ENCODE data around the gene CNP. TPM values are rescaled to one million over a fixed set of nuclear protein-coding genes. Genes with fewer than 3 reads are reported as not detected.
A peak's percentile ranks its signal among the peaks of the same experiment; 100 is the strongest.

The CNP gene
- total and polyA plus RNA-seq, 2 donors (not counting 1 experiment from before 2014, with no cell fraction given): 57.7 to 60.4 TPM

DNA sequence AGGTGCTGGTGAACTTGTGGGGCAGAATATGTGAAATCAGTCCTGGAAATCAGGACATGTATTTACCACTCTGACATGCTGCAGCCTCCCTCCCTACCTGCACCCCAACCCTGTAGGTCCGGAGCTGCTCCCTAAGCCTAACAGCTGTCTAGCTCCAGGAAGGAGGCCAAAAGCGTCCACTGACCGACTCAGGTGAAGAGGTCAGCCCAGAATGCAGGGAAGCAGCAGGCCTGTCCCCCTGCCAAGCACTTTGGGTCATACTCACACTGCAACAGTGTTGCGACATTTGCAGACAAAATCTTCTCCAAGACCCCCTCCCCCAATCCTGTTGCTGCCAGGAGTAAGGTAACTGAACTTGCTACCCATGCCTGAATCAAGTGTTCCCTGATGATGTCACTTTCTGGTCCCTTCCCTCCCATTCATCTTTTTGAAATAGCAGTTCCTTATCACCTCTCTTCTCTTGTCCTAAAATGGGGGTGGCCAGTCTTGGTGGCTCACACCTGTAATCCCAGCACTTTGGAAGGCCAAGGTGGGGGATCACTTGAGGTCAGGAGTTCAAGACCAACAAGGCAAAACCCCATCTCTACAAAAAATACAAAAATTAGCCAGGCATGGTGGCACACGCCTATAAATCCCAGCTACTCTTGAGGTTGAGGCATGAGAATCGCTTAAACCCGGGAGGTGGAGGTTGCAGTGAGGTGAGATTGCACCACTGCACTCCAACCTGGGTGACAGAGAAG is 46.6 kb upstream of the CNP start:
- peaks cover 18% of the 10 kb centered on the region for H3K4me1 ChIP-seq (ENCODE audit: control insufficient read depth, extremely low read depth, insufficient read depth, low read length)
- H3K9ac ChIP-seq (ENCODE audit: insufficient read depth, low read length): no peak overlapping the region
- peak overlapping the region in 1 of 4 experiments; percentile 15 for H3K4me3 ChIP-seq (replicated peaks in 1 of 4; ENCODE audit: control extremely low read depth in 1 of 4, insufficient read depth in 1 of 4, low read depth in 3 of 4, low read length in 4 of 4)
- H3K79me2 ChIP-seq (ENCODE audit: control insufficient read depth, insufficient read depth, low read length): peaks cover 37% of the 10 kb centered on the region
- H3K27ac ChIP-seq (ENCODE audit: insufficient read depth, low read length): no peak overlapping the region
- H3K9me3 ChIP-seq (ENCODE audit: control insufficient read depth, insufficient read depth, low read depth, low read length): no peaks in the 10 kb centered on the region
- DNase-seq (ENCODE audit: low read depth in 2 of 2): peak; percentile 18 to 60
- no peaks in the 10 kb centered on the region for H4K20me1 ChIP-seq (ENCODE audit: control insufficient read depth, extremely low read depth, insufficient read depth, low read length)
- no peaks in the 10 kb centered on the region for H3K27me3 ChIP-seq (ENCODE audit: control insufficient read depth, insufficient read depth, low read length)
- H2AFZ ChIP-seq (ENCODE audit: low read length): no peak overlapping the region
- no peak for TF ChIP-seq EZH2 (IDR thresholded peaks at IDR 0.05; ENCODE audit: low read length, missing control alignments)
- H3K36me3 ChIP-seq (ENCODE audit: control insufficient read depth, insufficient read depth, low read length): peaks cover 2% of the 10 kb centered on the region
- peak overlapping the region; percentile 91 for H3K4me2 ChIP-seq (ENCODE audit: extremely low read depth, insufficient read depth, low read length)

DNA sequence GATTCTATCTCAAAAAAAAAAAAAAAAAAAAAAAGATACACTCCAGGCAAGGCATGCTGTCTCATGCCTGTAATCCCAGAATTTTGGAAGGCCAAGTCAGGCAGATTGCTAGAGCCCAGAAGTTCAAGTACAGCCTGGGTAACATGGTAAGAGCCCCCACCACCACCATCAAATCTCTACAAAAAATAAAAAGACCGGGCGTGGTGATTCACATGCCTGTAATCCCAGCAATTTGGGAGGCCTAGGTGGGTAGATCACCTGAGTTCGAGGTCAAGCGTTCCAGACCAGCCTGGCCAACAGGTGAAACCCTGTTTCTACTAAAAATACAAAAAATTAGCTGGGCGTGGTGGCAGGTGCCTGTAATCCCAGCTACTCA is 46.0 kb upstream of the CNP start:
- no peak overlapping the region for H3K4me2 ChIP-seq (ENCODE audit: extremely low read depth, insufficient read depth, low read length)
- TF ChIP-seq EZH2 (IDR thresholded peaks at IDR 0.05; ENCODE audit: low read length, missing control alignments): no peak
- TF ChIP-seq, protein P1, sequence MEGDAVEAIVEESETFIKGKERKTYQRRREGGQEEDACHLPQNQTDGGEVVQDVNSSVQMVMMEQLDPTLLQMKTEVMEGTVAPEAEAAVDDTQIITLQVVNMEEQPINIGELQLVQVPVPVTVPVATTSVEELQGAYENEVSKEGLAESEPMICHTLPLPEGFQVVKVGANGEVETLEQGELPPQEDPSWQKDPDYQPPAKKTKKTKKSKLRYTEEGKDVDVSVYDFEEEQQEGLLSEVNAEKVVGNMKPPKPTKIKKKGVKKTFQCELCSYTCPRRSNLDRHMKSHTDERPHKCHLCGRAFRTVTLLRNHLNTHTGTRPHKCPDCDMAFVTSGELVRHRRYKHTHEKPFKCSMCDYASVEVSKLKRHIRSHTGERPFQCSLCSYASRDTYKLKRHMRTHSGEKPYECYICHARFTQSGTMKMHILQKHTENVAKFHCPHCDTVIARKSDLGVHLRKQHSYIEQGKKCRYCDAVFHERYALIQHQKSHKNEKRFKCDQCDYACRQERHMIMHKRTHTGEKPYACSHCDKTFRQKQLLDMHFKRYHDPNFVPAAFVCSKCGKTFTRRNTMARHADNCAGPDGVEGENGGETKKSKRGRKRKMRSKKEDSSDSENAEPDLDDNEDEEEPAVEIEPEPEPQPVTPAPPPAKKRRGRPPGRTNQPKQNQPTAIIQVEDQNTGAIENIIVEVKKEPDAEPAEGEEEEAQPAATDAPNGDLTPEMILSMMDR (conservative IDR thresholded peaks at IDR 0.05 in 1 of 2, IDR thresholded peaks at IDR 0.05 in 1 of 2; ENCODE audit: low read depth in 1 of 2, low read length in 2 of 2): no peak
- H2AFZ ChIP-seq (ENCODE audit: low read length): no peak overlapping the region
- H3K36me3 ChIP-seq (ENCODE audit: control insufficient read depth, insufficient read depth, low read length): peaks cover 2% of the 10 kb centered on the region
- no peak overlapping the region for H3K27ac ChIP-seq (ENCODE audit: insufficient read depth, low read length)
- no peak overlapping the region for H3K4me3 ChIP-seq (replicated peaks in 1 of 4; ENCODE audit: control extremely low read depth in 1 of 4, insufficient read depth in 1 of 4, low read depth in 3 of 4, low read length in 4 of 4)
- DNase-seq (ENCODE audit: low read depth in 2 of 2): no peak
- H3K27me3 ChIP-seq (ENCODE audit: control insufficient read depth, insufficient read depth, low read length): no peaks in the 10 kb centered on the region
- no peaks in the 10 kb centered on the region for H4K20me1 ChIP-seq (ENCODE audit: control insufficient read depth, extremely low read depth, insufficient read depth, low read length)
- H3K9me3 ChIP-seq (ENCODE audit: control insufficient read depth, insufficient read depth, low read depth, low read length): no peaks in the 10 kb centered on the region
- H3K9ac ChIP-seq (ENCODE audit: insufficient read depth, low read length): no peak overlapping the region
- H3K4me1 ChIP-seq (ENCODE audit: control insufficient read depth, extremely low read depth, insufficient read depth, low read length): peaks cover 15% of the 10 kb centered on the region
- peaks cover 32% of the 10 kb centered on the region for H3K79me2 ChIP-seq (ENCODE audit: control insufficient read depth, insufficient read depth, low read length)

DNA sequence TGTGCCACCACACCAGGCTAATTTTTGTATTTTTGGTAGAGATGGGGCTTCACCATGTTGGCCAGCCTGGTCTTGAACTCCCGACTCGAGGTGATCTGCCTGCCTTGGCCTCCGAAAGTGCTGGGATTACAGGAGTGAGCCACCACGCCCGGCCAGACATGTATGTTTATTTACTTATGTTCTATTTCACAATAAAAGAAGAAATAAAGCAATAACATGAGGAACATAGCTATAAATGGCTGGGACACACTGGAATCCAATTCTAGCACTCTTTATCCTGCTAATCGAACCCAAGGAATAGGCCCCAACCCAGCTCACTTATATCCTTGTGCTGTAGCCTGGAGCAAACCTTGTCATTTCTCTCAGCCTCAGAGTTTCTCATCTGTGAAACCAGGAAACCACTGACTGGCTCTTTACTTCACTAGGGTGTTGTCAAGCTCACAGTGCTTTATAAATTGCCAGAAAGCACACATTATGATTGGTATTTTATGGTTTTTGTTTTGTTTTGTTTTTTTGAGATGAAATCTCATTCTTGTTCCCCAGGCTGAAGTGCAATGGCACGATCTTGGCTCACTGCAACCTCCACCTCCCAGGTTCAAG is 40.5 kb upstream of the CNP start:
- Histone ChIP-seq H2AFZ (ENCODE audit: low read length) (no peak overlapping the region), H3K27me3 (ENCODE audit: control insufficient read depth, insufficient read depth, low read length) (no peaks in the 10 kb centered on the region)

More for the DNA sequence above, 40.5 kb upstream of the CNP start:
- peak in 1 of 2 donors; percentile 30 for DNase-seq (ENCODE audit: low read depth in 2 of 2)
- TF ChIP-seq, protein P1 (conservative IDR thresholded peaks at IDR 0.05 in 1 of 2, IDR thresholded peaks at IDR 0.05 in 1 of 2; ENCODE audit: low read depth in 1 of 2, low read length in 2 of 2): no peak
- no peak for TF ChIP-seq EZH2 (IDR thresholded peaks at IDR 0.05; ENCODE audit: low read length, missing control alignments)
- H3K4me3 ChIP-seq (replicated peaks in 1 of 4; ENCODE audit: control extremely low read depth in 1 of 4, insufficient read depth in 1 of 4, low read depth in 3 of 4, low read length in 4 of 4): no peak overlapping the region
- no peak overlapping the region for H3K4me2 ChIP-seq (ENCODE audit: extremely low read depth, insufficient read depth, low read length)
- peaks cover 4% of the 10 kb centered on the region for H3K4me1 ChIP-seq (ENCODE audit: control insufficient read depth, extremely low read depth, insufficient read depth, low read length)
- H3K36me3 ChIP-seq (ENCODE audit: control insufficient read depth, insufficient read depth, low read length): no peaks in the 10 kb centered on the region
- no peak overlapping the region for H3K9ac ChIP-seq (ENCODE audit: insufficient read depth, low read length)
- H4K20me1 ChIP-seq (ENCODE audit: control insufficient read depth, extremely low read depth, insufficient read depth, low read length): no peaks in the 10 kb centered on the region
- no peaks in the 10 kb centered on the region for H3K79me2 ChIP-seq (ENCODE audit: control insufficient read depth, insufficient read depth, low read length)
- H3K9me3 ChIP-seq (ENCODE audit: control insufficient read depth, insufficient read depth, low read depth, low read length): no peaks in the 10 kb centered on the region
- no peak overlapping the region for H3K27ac ChIP-seq (ENCODE audit: insufficient read depth, low read length)

Measured in fibroblast of lung (primary cell).